ENCODE data around the gene PHAF1. TPM values are rescaled to one million over a fixed set of nuclear protein-coding genes. Genes with fewer than 3 reads are reported as not detected.

Gene PHAF1
- polyA plus RNA-seq, 1 donor from 2014 or later, result 9.8 TPM

DNA sequence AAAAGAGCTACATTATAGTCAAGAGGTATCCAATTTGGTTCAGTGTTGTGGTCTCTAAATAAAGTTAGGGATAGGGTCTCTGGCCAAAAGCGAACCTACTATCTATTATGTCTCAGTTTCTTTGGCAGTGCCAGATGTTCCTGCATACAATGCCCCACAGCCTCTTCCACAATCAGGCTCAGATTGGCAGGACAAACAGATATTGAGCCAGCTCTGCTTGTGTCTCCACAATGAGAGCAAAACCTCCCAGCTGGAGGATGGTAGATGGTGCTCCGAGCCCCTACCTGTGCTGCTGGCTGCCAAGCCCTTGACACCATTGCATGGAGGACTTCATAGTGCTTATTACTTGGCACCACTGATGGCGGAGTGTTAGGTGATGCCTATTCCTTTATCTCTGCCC is 19.7 kb downstream of the PHAF1 start:
- Histone ChIP-seq H3K9ac (ENCODE audit: low read length) (no peak overlapping the region), H3K9me3 (ENCODE audit: low read length) (no peaks in the 10 kb centered on the region), H3K27ac (ENCODE audit: low read length) (no peak overlapping the region), H3K9me2 (ENCODE audit: insufficient read depth, low read length) (no peaks in the 10 kb centered on the region), H3K36me3 (ENCODE audit: insufficient read depth, low read length) (no peaks in the 10 kb centered on the region), H2AFZ (ENCODE audit: low read depth, low read length) (no peak overlapping the region), H3K27me3 (ENCODE audit: insufficient read depth, low read depth, low read length) (no peaks in the 10 kb centered on the region), H4K20me1 (ENCODE audit: insufficient read depth) (no peaks in the 10 kb centered on the region), H3K4me3 (ENCODE audit: low read length) (no peak overlapping the region), H3K4me2 (ENCODE audit: low read length) (no peak overlapping the region), H3K79me2 (replicated peaks; ENCODE audit: insufficient read depth, low read length) (no peaks in the 10 kb centered on the region), H3F3A (ENCODE audit: insufficient read depth, low read length, poor library complexity, severe bottlenecking) (no peaks in the 10 kb centered on the region)
- TF ChIP-seq REST (IDR thresholded peaks at IDR 0.05; ENCODE audit: borderline replicate concordance), result no peak
- no peak for TF ChIP-seq CTCF (IDR thresholded peaks at IDR 0.05; ENCODE audit: poor library complexity, severe bottlenecking)
- TF ChIP-seq MXI1 (conservative IDR thresholded peaks at IDR 0.05; ENCODE audit: poor library complexity, severe bottlenecking), result no peak
- TF ChIP-seq RAD21 (conservative IDR thresholded peaks at IDR 0.05), result no peak
- TF ChIP-seq POLR2AphosphoS5 (IDR thresholded peaks at IDR 0.05), result no peak
- no peak for TF ChIP-seq EZH2 (IDR thresholded peaks at IDR 0.05; ENCODE audit: borderline replicate concordance, insufficient read depth, low read length, poor library complexity, severe bottlenecking)

DNA sequence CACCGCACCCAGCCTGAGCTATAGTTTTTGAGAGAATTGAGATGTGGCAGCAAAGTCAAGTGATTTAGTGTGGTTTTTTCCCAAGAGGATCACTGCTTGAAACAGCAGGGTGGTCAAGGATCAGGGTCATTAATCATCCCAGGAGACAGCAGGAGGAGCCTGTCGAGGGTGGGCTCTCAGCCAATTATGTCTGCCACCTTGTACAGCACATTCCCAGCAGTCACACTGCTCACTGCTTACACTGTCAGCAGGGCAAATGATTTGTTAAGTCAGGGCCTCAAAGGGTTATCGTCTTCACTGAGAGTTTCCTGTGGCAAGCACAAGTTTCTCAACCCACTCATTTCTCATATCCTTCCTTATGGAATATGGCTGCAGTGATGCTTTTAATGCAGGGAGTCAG is 27.9 kb downstream of the PHAF1 start:
- no peak for TF ChIP-seq MXI1 (conservative IDR thresholded peaks at IDR 0.05; ENCODE audit: poor library complexity, severe bottlenecking)
- no peak overlapping the region for H2AFZ ChIP-seq (ENCODE audit: low read depth, low read length)
- peaks cover 5% of the 10 kb centered on the region for H3K36me3 ChIP-seq (ENCODE audit: insufficient read depth, low read length)
- H3K4me3 ChIP-seq (ENCODE audit: low read length), result no peak overlapping the region
- no peaks in the 10 kb centered on the region for H3K9me2 ChIP-seq (ENCODE audit: insufficient read depth, low read length)
- H3K9ac ChIP-seq (ENCODE audit: low read length), result no peak overlapping the region
- H3K9me3 ChIP-seq (ENCODE audit: low read length), result no peaks in the 10 kb centered on the region
- no peaks in the 10 kb centered on the region for H3K27me3 ChIP-seq (ENCODE audit: insufficient read depth, low read depth, low read length)
- H3K4me2 ChIP-seq (ENCODE audit: low read length), result no peak overlapping the region
- H3F3A ChIP-seq (ENCODE audit: insufficient read depth, low read length, poor library complexity, severe bottlenecking), result no peaks in the 10 kb centered on the region
- no peak overlapping the region for H3K27ac ChIP-seq (ENCODE audit: low read length)
- H4K20me1 ChIP-seq (ENCODE audit: insufficient read depth), result no peaks in the 10 kb centered on the region
- H3K79me2 ChIP-seq (replicated peaks; ENCODE audit: insufficient read depth, low read length), result no peaks in the 10 kb centered on the region

- H3K4me3 ChIP-seq (ENCODE audit: low read length), result no peak overlapping the region
- no peak overlapping the region for H2AFZ ChIP-seq (ENCODE audit: low read depth, low read length)
- no peaks in the 10 kb centered on the region for H3F3A ChIP-seq (ENCODE audit: insufficient read depth, low read length, poor library complexity, severe bottlenecking)
- H3K79me2 ChIP-seq (replicated peaks; ENCODE audit: insufficient read depth, low read length), result no peaks in the 10 kb centered on the region
- H4K20me1 ChIP-seq (ENCODE audit: insufficient read depth), result no peaks in the 10 kb centered on the region
- H3K9ac ChIP-seq (ENCODE audit: low read length), result no peak overlapping the region
- H3K9me2 ChIP-seq (ENCODE audit: insufficient read depth, low read length), result no peaks in the 10 kb centered on the region
- H3K9me3 ChIP-seq (ENCODE audit: low read length), result no peaks in the 10 kb centered on the region
- H3K4me2 ChIP-seq (ENCODE audit: low read length), result no peak overlapping the region
- H3K27ac ChIP-seq (ENCODE audit: low read length), result no peak overlapping the region
- peaks cover 5% of the 10 kb centered on the region for H3K36me3 ChIP-seq (ENCODE audit: insufficient read depth, low read length)
- TF ChIP-seq CTCF (IDR thresholded peaks at IDR 0.05; ENCODE audit: poor library complexity, severe bottlenecking) (no peak), EP300 (conservative IDR thresholded peaks at IDR 0.05; ENCODE audit: poor library complexity, severe bottlenecking) (no peak), REST (IDR thresholded peaks at IDR 0.05; ENCODE audit: borderline replicate concordance) (no peak), SMC3 (conservative IDR thresholded peaks at IDR 0.05; ENCODE audit: poor library complexity) (no peak), POLR2AphosphoS5 (IDR thresholded peaks at IDR 0.05) (no peak), RAD21 (conservative IDR thresholded peaks at IDR 0.05) (no peak), EZH2 (IDR thresholded peaks at IDR 0.05; ENCODE audit: borderline replicate concordance, insufficient read depth, low read length, poor library complexity, severe bottlenecking) (no peak)
- H3K27me3 ChIP-seq (ENCODE audit: insufficient read depth, low read depth, low read length), result no peaks in the 10 kb centered on the region
Measured at GRCh38 chr16:67141391-67141790, 31.6 kb downstream of the PHAF1 start.

All from neural cell (in vitro differentiated cells).